Measurements from ENCODE around the gene NR6A1.

The NR6A1 gene

GRCh38 chr9:124557895-124558294, 213.2 kb downstream of the NR6A1 start:
- DNase-seq: no peak

- no peak for DNase-seq
Measured at GRCh38 chr9:124555043-124555442, 216.1 kb downstream of the NR6A1 start.

GRCh38 chr9:124553738-124554137, 217.4 kb downstream of the NR6A1 start:
- no peak for DNase-seq

GRCh38 chr9:124552273-124552605, 218.9 kb downstream of the NR6A1 start:
- DNase-seq: no peak

GRCh38 chr9:124551472-124552272, 219.4 kb downstream of the NR6A1 start:
- no peak for DNase-seq

- DNase-seq: no peak
Measured at GRCh38 chr9:124550072-124550471, 221.0 kb downstream of the NR6A1 start.

- DNase-seq: no peak
Measured at GRCh38 chr9:124549016-124549415, 222.1 kb downstream of the NR6A1 start.

- DNase-seq: no peak
Measured at GRCh38 chr9:124544535-124544934, 226.6 kb downstream of the NR6A1 start.

GRCh38 chr9:124541824-124542223, 229.3 kb downstream of the NR6A1 start:
- DNase-seq: no peak

GRCh38 chr9:124537926-124538325, 233.2 kb downstream of the NR6A1 start:
- DNase-seq: no peak

- DNase-seq: no peak
Measured at GRCh38 chr9:124535846-124536245, 235.3 kb downstream of the NR6A1 start.

- no peak for DNase-seq
Measured at GRCh38 chr9:124532897-124533296, 238.2 kb downstream of the NR6A1 start.

GRCh38 chr9:124531115-124531514, 240.0 kb downstream of the NR6A1 start:
- no peak for DNase-seq

GRCh38 chr9:124530246-124530645, 240.9 kb downstream of the NR6A1 start:
- DNase-seq: no peak

GRCh38 chr9:124527781-124528180, 243.3 kb downstream of the NR6A1 start:
- no peak for DNase-seq

- no peak for DNase-seq
Measured at GRCh38 chr9:124526174-124526573, 244.9 kb downstream of the NR6A1 start.

- no peak for DNase-seq
Measured at GRCh38 chr9:124522121-124523098, 248.7 kb downstream of the NR6A1 start.

- no peak for DNase-seq
Measured at GRCh38 chr9:124521142-124521541, 250.0 kb downstream of the NR6A1 start.

- no peak for DNase-seq
Measured at GRCh38 chr9:124520206-124520596, 250.9 kb downstream of the NR6A1 start.

GRCh38 chr9:124518116-124518515, 253.0 kb downstream of the NR6A1 start:
- no peak for DNase-seq

- DNase-seq: no peak
Measured at GRCh38 chr9:124517600-124517999, 253.5 kb downstream of the NR6A1 start.

GRCh38 chr9:124514874-124515273, 256.2 kb downstream of the NR6A1 start:
- DNase-seq: no peak

GRCh38 chr9:124514125-124514524, 257.0 kb downstream of the NR6A1 start:
- no peak for DNase-seq

GRCh38 chr9:124513376-124513994, 257.6 kb downstream of the NR6A1 start:
- no peak for DNase-seq

Measured in activated CD8-positive, alpha-beta memory T cell treated with anti-CD3 and anti-CD28 coated beads, Interleukin-2, amount 50 U/mL, for 4 hours (primary cell).